DMS114 treated with DMSO at 0.1 percent for 48 hours (cell line): ENCODE results near the gene PARVG.
"Not testable (repeated sequence)": the region's sequence is repeated elsewhere in the genome, so short reads cannot be mapped to it uniquely, and the experiment has no call there.

ENCODE experiments used
- DNase-seq: peaks from one replicate; lab custom pipeline; 2025; ENCODE audit not compliant: unreplicated experiment; lab: John Stamatoyannopoulos, UW

PARVG gene

GRCh38 chr22:44211256-44211945 is 30.7 kb downstream of the PARVG start:
- DNase-seq, result no peak

GRCh38 chr22:44211946-44212930 is 31.5 kb downstream of the PARVG start:
- no peak for DNase-seq

GRCh38 chr22:44212936-44213335 is 32.2 kb downstream of the PARVG start:
- DNase-seq, result no peak

GRCh38 chr22:44213489-44214043 is 32.8 kb downstream of the PARVG start:
- no peak for DNase-seq

GRCh38 chr22:44214187-44214586 is 33.5 kb downstream of the PARVG start:
- DNase-seq, result no peak

GRCh38 chr22:44214764-44215163 is 34.0 kb downstream of the PARVG start:
- no peak for DNase-seq

- DNase-seq, result no peak
Observed at GRCh38 chr22:44215287-44215686, 34.6 kb downstream of the PARVG start.

- DNase-seq, result no peak
Observed at GRCh38 chr22:44217346-44217745, 36.6 kb downstream of the PARVG start.

GRCh38 chr22:44218071-44218470 is 37.3 kb downstream of the PARVG start:
- DNase-seq, result no peak

GRCh38 chr22:44219101-44219870 is 38.6 kb downstream of the PARVG start:
- no peak for DNase-seq

- no peak for DNase-seq
Observed at GRCh38 chr22:44220727-44221680, 40.3 kb downstream of the PARVG start.

- no peak for DNase-seq
Observed at GRCh38 chr22:44221710-44222475, 41.2 kb downstream of the PARVG start.

- no peak for DNase-seq
Observed at GRCh38 chr22:44224166-44224565, 43.4 kb downstream of the PARVG start.

GRCh38 chr22:44225091-44225689 is 44.5 kb downstream of the PARVG start:
- no peak for DNase-seq

- no peak for DNase-seq
Observed at GRCh38 chr22:44225812-44226211, 45.1 kb downstream of the PARVG start.

- DNase-seq, result no peak
Observed at GRCh38 chr22:44229331-44229730, 48.6 kb downstream of the PARVG start.

- no peak for DNase-seq
Observed at GRCh38 chr22:44229809-44230208, 49.1 kb downstream of the PARVG start.

GRCh38 chr22:44231233-44231632 is 50.5 kb downstream of the PARVG start:
- DNase-seq, result no peak

- not testable (repeated sequence) for DNase-seq
Observed at GRCh38 chr22:44234372-44234771, 53.6 kb downstream of the PARVG start.
